CD4-positive, alpha-beta T cell (primary cell): ENCODE measurements around the gene STN1. TPM values are rescaled to one million over a fixed set of nuclear protein-coding genes. Genes with fewer than 3 reads are reported as not detected.
A peak's percentile ranks its signal among the peaks of the same experiment; 100 is the strongest.

Experiments
- ATAC-seq: fragments of 200-7000 bp; cut with Tn5 transposase; one replicate; pipeline ENCODE4 v1.10.0; 2022; ENCODE audit warnings: mild to moderate bottlenecking; ENCODE audit not compliant: poor library complexity
- CTCF ChIA-PET: fragments of 350-600 bp; sonication (Branson Sonifier 250); formaldehyde crosslinking; loops from one replicate; lab custom pipeline; 2021; ENCODE audit warnings: antibody characterized with exemption, inconsistent platforms; lab: Charles Lee
- POLR2A ChIA-PET: fragments of 350-600 bp; sonication (Branson Sonifier 250); formaldehyde crosslinking; loops from one replicate; lab custom pipeline; 2021; ENCODE audit warnings: antibody characterized with exemption, inconsistent platforms; lab: Charles Lee
- DNase-seq, 14 experiments: peaks; one replicate each; pipeline ENCODE4 v3.0.0-alpha.2; 2013 to 2020; ENCODE audit warnings: mixed read lengths in 2 of 14
- H3K27ac ChIP-seq, 2 donors: one replicate each; pipeline versions ENCODE4 v1.5.1 to v1.7.0; 2013; ENCODE audit warnings: low read length in 2 of 2, low read depth in 1 of 2, mild to moderate bottlenecking in 1 of 2
- H3K27me3 ChIP-seq, 2 experiments: 1 replicate in 1 of 2; 2 replicates in 1 of 2; pipeline versions ENCODE4 v1.6.1 to v1.7.0; 2013; ENCODE audit warnings: low read length in 2 of 2, control low read depth in 1 of 2, mild to moderate bottlenecking in 1 of 2, moderate library complexity in 1 of 2; ENCODE audit not compliant: insufficient read depth in 2 of 2, control insufficient read depth in 1 of 2
- H3K36me3 ChIP-seq: one replicate; pipeline ENCODE4 v1.6.1; 2013; ENCODE audit warnings: low read length, control low read depth; ENCODE audit not compliant: insufficient read depth
- H3K4me1 ChIP-seq: one replicate; pipeline ENCODE4 v1.6.1; 2013; ENCODE audit warnings: low read length, control low read depth; ENCODE audit not compliant: insufficient read depth
- H3K4me3 ChIP-seq: one replicate; pipeline ENCODE4 v1.5.1; 2013; ENCODE audit warnings: mild to moderate bottlenecking, low read length, moderate library complexity
- H3K9me3 ChIP-seq, 2 experiments: 1 replicate in 1 of 2; 2 replicates in 1 of 2; pipeline versions ENCODE4 v1.6.1 to v1.7.0; 2013; ENCODE audit warnings: low read length in 2 of 2, mild to moderate bottlenecking in 2 of 2, control low read depth in 1 of 2, moderate library complexity in 1 of 2; ENCODE audit not compliant: control insufficient read depth in 1 of 2, insufficient read depth in 1 of 2
- H3K27ac Mint-ChIP-seq: one replicate; pipeline ENCODE4 v1.8.0; 2020; ENCODE audit warnings: mixed read lengths
- H3K27me3 Mint-ChIP-seq: one replicate; pipeline ENCODE4 v1.8.0; 2021; ENCODE audit warnings: mixed read lengths
- H3K36me3 Mint-ChIP-seq: one replicate; pipeline ENCODE4 v1.8.0; 2021; ENCODE audit warnings: low read depth, mixed read lengths
- H3K4me1 Mint-ChIP-seq: one replicate; pipeline ENCODE4 v1.8.0; 2021; ENCODE audit warnings: low read depth, mixed read lengths
- H3K4me3 Mint-ChIP-seq: one replicate; pipeline ENCODE4 v1.8.0; 2020; ENCODE audit warnings: mild to moderate bottlenecking, mixed read lengths
- H3K9me3 Mint-ChIP-seq: one replicate; pipeline ENCODE4 v1.8.0; 2020; ENCODE audit warnings: mixed read lengths
- CTCF ChIP-seq: fragments of 200-600 bp; IDR thresholded peaks from one replicate; pipeline ENCODE4 v1.8.0; 2022; ENCODE audit warnings: antibody characterized with exemption, mild to moderate bottlenecking
- intact Hi-C, 2 experiments: fragments of 100-400 bp; cut with DNase I in 1 of 2; cut with micrococcal nuclease in 1 of 2; formaldehyde crosslinking; loops; one replicate each; pipeline versions ENCODE4 v1.15.1 to v1.9.0; 2023 to 2025; cut with DNase I, micrococcal nuclease
- total RNA-seq, 174 experiments: library from RNA in 2 of 174; stranded (reverse) in 2 of 174; gene quantifications; one replicate each; pipeline ENCODE4 v1.2.3 and lab custom pipeline; 2021 to 2026

Gene STN1
- total RNA-seq, 2 experiments from 2014 or later: 13.0 to 13.4 TPM

GRCh38 chr10:103890194-103890658, 27.8 kb downstream of the STN1 start:
- peaks cover 82% of the 10 kb centered on the region for H3K36me3 ChIP-seq
- H3K4me3 Mint-ChIP-seq: no peak overlapping the region

GRCh38 chr10:103889121-103889720, 28.8 kb downstream of the STN1 start:
- H3K27me3 Mint-ChIP-seq: no peaks in the 10 kb centered on the region
- no peak for TF ChIP-seq CTCF
- DNase-seq (no peak), ATAC-seq (no peak)
- no peaks in the 10 kb centered on the region for H3K9me3 Mint-ChIP-seq
- H3K4me3 Mint-ChIP-seq: no peak overlapping the region
- peaks cover 27% of the 10 kb centered on the region for H3K4me1 Mint-ChIP-seq
- peaks cover 31% of the 10 kb centered on the region for H3K4me1 ChIP-seq
- H3K27ac Mint-ChIP-seq: peak overlapping the region; percentile 18
- no peak overlapping the region for H3K4me3 ChIP-seq
- peaks cover 89% of the 10 kb centered on the region for H3K36me3 ChIP-seq
- no peaks in the 10 kb centered on the region for H3K27me3 ChIP-seq
- ChIA-PET CTCF (interaction anchor here (0.7 to 2.0 kb wide), 3 partner anchors 12 to 232 kb away, joined by 3 to 8 read pairs (median 3); partner anchors contain the start of gene SFR1), POLR2A (interaction anchor here (1.2 kb wide), 2 partner anchors 14 to 21 kb away, joined by 5 to 6 read pairs; no protein-coding TSS in a partner anchor)
- H3K36me3 Mint-ChIP-seq: peaks cover 98% of the 10 kb centered on the region
- intact Hi-C loops: loop anchor here (2.0 to 10.0 kb wide), 6 partner anchors 108 to 234 kb away; partner anchors contain the start of gene SFR1 (in 1 of the 2)
- H3K9me3 ChIP-seq: no peaks in the 10 kb centered on the region
- H3K27ac ChIP-seq: no peak overlapping the region

More at GRCh38 chr10:103890194-103890658, 27.8 kb downstream of the STN1 start:
- Mint-ChIP-seq H3K27ac (peak overlapping the region; percentile 33), H3K36me3 (peaks cover 98% of the 10 kb centered on the region), H3K27me3 (no peaks in the 10 kb centered on the region), H3K4me1 (peaks cover 37% of the 10 kb centered on the region), H3K9me3 (no peaks in the 10 kb centered on the region)
- ChIA-PET POLR2A (interaction anchor here (1.2 to 1.4 kb wide), 3 partner anchors 15 to 232 kb away, joined by 3 to 6 read pairs (median 5); partner anchors contain the start of gene SFR1), CTCF (interaction anchor here (1.0 to 2.0 kb wide), 5 partner anchors 11 to 233 kb away, joined by 3 to 8 read pairs (median 4); partner anchors contain the start of gene SFR1)
- DNase-seq: peak in 4 of 14 experiments; percentile 2 to 41 (median 21)
- Histone ChIP-seq H3K4me1 (peaks cover 31% of the 10 kb centered on the region), H3K4me3 (no peak overlapping the region), H3K27me3 (no peaks in the 10 kb centered on the region), H3K9me3 (no peaks in the 10 kb centered on the region), H3K27ac (peak overlapping the region in 1 of 2 donors; percentile 0)
- TF ChIP-seq CTCF: no peak
- intact Hi-C loops: loop anchor here in 1 of 2 experiments (5.0 kb wide), 1 partner anchor 77 kb away; the partner anchor contains the start of gene SLK
- no peak for ATAC-seq

GRCh38 chr10:103888113-103888841, 29.7 kb downstream of the STN1 start:
- no peak overlapping the region for H3K27ac ChIP-seq
- CTCF ChIA-PET: interaction anchor here (0.6 to 2.1 kb wide), 20 partner anchors 13 to 386 kb away, joined by 3 to 8 read pairs (median 4); partner anchors contain the start of genes SFR1 and STN1
- POLR2A ChIA-PET: interaction anchor here (0.7 to 1.8 kb wide), 10 partner anchors 13 to 235 kb away, joined by 3 to 12 read pairs (median 4); partner anchors contain the start of genes SFR1, SLK and STN1
- peaks cover 85% of the 10 kb centered on the region for H3K36me3 ChIP-seq
- H3K27me3 Mint-ChIP-seq: no peaks in the 10 kb centered on the region
- no peak overlapping the region for H3K4me3 ChIP-seq
- DNase-seq (peak in 5 of 14 experiments; percentile 5 to 76 (median 73)), ATAC-seq (peak; percentile 90)
- H3K36me3 Mint-ChIP-seq: peaks cover 96% of the 10 kb centered on the region
- peaks cover 26% of the 10 kb centered on the region for H3K4me1 ChIP-seq
- peak; percentile 86 for TF ChIP-seq CTCF
- no peaks in the 10 kb centered on the region for H3K9me3 Mint-ChIP-seq
- no peaks in the 10 kb centered on the region for H3K9me3 ChIP-seq
- no peaks in the 10 kb centered on the region for H3K27me3 ChIP-seq
- intact Hi-C loops: loop anchor here (1.0 to 10.0 kb wide), 10 partner anchors 30 to 321 kb away; partner anchors contain the start of genes SFR1 (in 1 of the 2), SLK (in 1 of the 2) and STN1 (in 1 of the 2)
- peaks cover 20% of the 10 kb centered on the region for H3K4me1 Mint-ChIP-seq
- peak overlapping the region; percentile 35 for H3K27ac Mint-ChIP-seq
- H3K4me3 Mint-ChIP-seq: no peak overlapping the region
